A673 (cell line): ENCODE data around the gene TMEM92.

ENCODE experiments used
- EZH2 ChIP-seq: fragments of 200-600 bp; sonication (generic); IDR thresholded peaks from 2 replicates; pipeline ENCODE4 v1.6.1; 2017; ENCODE audit warnings: borderline replicate concordance, low read depth, mild to moderate bottlenecking, mixed read lengths, antibody characterized with exemption, low read length; ENCODE audit not compliant: poor library complexity, severe bottlenecking
- TF ChIP-seq, protein P1 (sequence below): fragments of 300-800, 200-600 bp; sonication (generic); conservative IDR thresholded peaks from 2 replicates; pipeline ENCODE4 v1.5.1; 2017; ENCODE audit warnings: low read depth, mild to moderate bottlenecking, antibody characterized with exemption, low read length, moderate library complexity, mixed read lengths

GRCh38 chr17:50289278-50289677 is 15.0 kb downstream of the TMEM92 start:
- TF ChIP-seq, protein P1, sequence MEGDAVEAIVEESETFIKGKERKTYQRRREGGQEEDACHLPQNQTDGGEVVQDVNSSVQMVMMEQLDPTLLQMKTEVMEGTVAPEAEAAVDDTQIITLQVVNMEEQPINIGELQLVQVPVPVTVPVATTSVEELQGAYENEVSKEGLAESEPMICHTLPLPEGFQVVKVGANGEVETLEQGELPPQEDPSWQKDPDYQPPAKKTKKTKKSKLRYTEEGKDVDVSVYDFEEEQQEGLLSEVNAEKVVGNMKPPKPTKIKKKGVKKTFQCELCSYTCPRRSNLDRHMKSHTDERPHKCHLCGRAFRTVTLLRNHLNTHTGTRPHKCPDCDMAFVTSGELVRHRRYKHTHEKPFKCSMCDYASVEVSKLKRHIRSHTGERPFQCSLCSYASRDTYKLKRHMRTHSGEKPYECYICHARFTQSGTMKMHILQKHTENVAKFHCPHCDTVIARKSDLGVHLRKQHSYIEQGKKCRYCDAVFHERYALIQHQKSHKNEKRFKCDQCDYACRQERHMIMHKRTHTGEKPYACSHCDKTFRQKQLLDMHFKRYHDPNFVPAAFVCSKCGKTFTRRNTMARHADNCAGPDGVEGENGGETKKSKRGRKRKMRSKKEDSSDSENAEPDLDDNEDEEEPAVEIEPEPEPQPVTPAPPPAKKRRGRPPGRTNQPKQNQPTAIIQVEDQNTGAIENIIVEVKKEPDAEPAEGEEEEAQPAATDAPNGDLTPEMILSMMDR = no peak
- TF ChIP-seq EZH2 = no peak
